Skin epidermis (tissue), 12 donors: ENCODE results near the gene AGO3.

Experiments
- H3K27ac ChIP-seq, 21 experiments: fragments of 200-600 bp; sonication (generic) in 11 of 21; one replicate each; pipeline ENCODE4 v1.5.0; 2020; ENCODE audit warnings: mild to moderate bottlenecking in 3 of 21, inconsistent platforms in 2 of 21, moderate library complexity in 2 of 21
- H3K4me3 ChIP-seq, 7 experiments: fragments of 200-600 bp; sonication (generic) in 2 of 7; one replicate each; pipeline ENCODE4 v1.5.0; 2020; ENCODE audit warnings: inconsistent platforms in 2 of 7, mild to moderate bottlenecking in 2 of 7, moderate library complexity in 1 of 7

Gene AGO3

GRCh38 chr1:36111151-36111550 lies 180.2 kb downstream of the AGO3 start:
- Histone ChIP-seq H3K4me3 (no peak overlapping the region), H3K27ac (no peak overlapping the region)

- no peak overlapping the region for H3K27ac ChIP-seq
These were observed 181.9 kb downstream of the AGO3 start for GRCh38 chr1:36112823-36113222.

GRCh38 chr1:36114371-36114770 lies 183.5 kb downstream of the AGO3 start:
- H3K27ac ChIP-seq = peak overlapping the region in 2 of 21 experiments; percentile 48 to 53
- no peak overlapping the region for H3K4me3 ChIP-seq

More at GRCh38 chr1:36112823-36113222, 181.9 kb downstream of the AGO3 start:
- no peak overlapping the region for H3K4me3 ChIP-seq

- H3K4me3 ChIP-seq = no peak overlapping the region
- peak overlapping the region in 8 of 21 experiments; percentile 17 to 62 (median 38) for H3K27ac ChIP-seq
These were observed 184.3 kb downstream of the AGO3 start for GRCh38 chr1:36115200-36115669.

GRCh38 chr1:36115931-36116330 lies 185.0 kb downstream of the AGO3 start:
- Histone ChIP-seq H3K4me3 (no peak overlapping the region), H3K27ac (peak overlapping the region in 5 of 21 experiments; percentile 9 to 62 (median 24))

- Histone ChIP-seq H3K4me3 (no peak overlapping the region), H3K27ac (peak overlapping the region in 1 of 21 experiments; percentile 23)
These were observed 186.0 kb downstream of the AGO3 start for GRCh38 chr1:36116901-36117300.

- H3K4me3 ChIP-seq = no peak overlapping the region
- peak overlapping the region in 1 of 21 experiments; percentile 7 for H3K27ac ChIP-seq
These were observed 187.7 kb downstream of the AGO3 start for GRCh38 chr1:36118447-36119204.

- no peak overlapping the region for H3K4me3 ChIP-seq
- H3K27ac ChIP-seq = peak overlapping the region in 2 of 21 experiments; percentile 7 to 35
These were observed 188.6 kb downstream of the AGO3 start for GRCh38 chr1:36119456-36119855.
